WTC11 (cell line): Measurements from ENCODE around the gene TAAR8.

ENCODE experiments used
- CTCF ChIP-seq: fragments of 200-600 bp; IDR thresholded peaks from 2 replicates; pipeline ENCODE4 v1.8.0; 2022; ENCODE audit warnings: antibody characterized with exemption
- JAZF1 ChIP-seq: fragments of 250-450 bp; sonication (Bioruptor Pico); IDR thresholded peaks from 2 replicates; pipeline ENCODE4 v1.9.0; 2021; ENCODE audit warnings: moderate library complexity, mild to moderate bottlenecking, inconsistent platforms

GRCh38 chr6:132548746-132549463, 3.6 kb upstream of the TAAR8 start:
- TF ChIP-seq JAZF1 (CRISPR knock-in tag), result no peak
- no peak for TF ChIP-seq CTCF
